Prostate gland (tissue), 2 donors: ENCODE measurements around the gene CYP3A4. TPM values are rescaled to one million over a fixed set of nuclear protein-coding genes. Genes with fewer than 3 reads are reported as not detected.

ENCODE experiments used
- DNase-seq: peaks from one replicate; pipeline ENCODE4 v3.0.0-alpha.2; 2019; ENCODE audit warnings: low spot score
- H3K27ac ChIP-seq, 2 donors: fragments of 200-600 bp; sonication (generic); 2 replicates each; pipeline ENCODE4 v1.5.1; 2017 to 2019
- H3K27me3 ChIP-seq: fragments of 200-600 bp; sonication (generic); replicated peaks from 2 replicates; pipeline ENCODE4 v1.5.1; 2019; ENCODE audit not compliant: insufficient read depth
- H3K36me3 ChIP-seq, 2 donors: fragments of 200-600 bp; sonication (generic); 1 replicate in 1 of 2; 2 replicates in 1 of 2; pipeline versions ENCODE4 v1.5.1 to v1.8.1; 2017 to 2019
- H3K4me1 ChIP-seq: fragments of 200-600 bp; sonication (generic); replicated peaks from 2 replicates; pipeline ENCODE4 v1.5.1; 2019
- H3K4me3 ChIP-seq, 2 donors: fragments of 200-600 bp; sonication (generic); 2 replicates each; pipeline ENCODE4 v1.5.1; 2017 to 2019
- H3K9me3 ChIP-seq: fragments of 200-600 bp; sonication (generic); 2 replicates; pipeline ENCODE4 v1.5.1; 2017
- POLR2A ChIP-seq: fragments of 450-650 bp; IDR thresholded peaks from one replicate; pipeline ENCODE4 v1.6.1; 2016; ENCODE audit warnings: antibody characterized with exemption, mild to moderate bottlenecking
- POLR2AphosphoS5 ChIP-seq: sonication (generic); formaldehyde crosslinking; IDR thresholded peaks from one replicate; pipeline ENCODE4 v1.6.1; 2017; ENCODE audit warnings: antibody characterized with exemption
- WGBS: methylation state at CpG from one replicate; pipeline ENCODE4 v1.1.5; 2018; 5-methylcytosine and 5-hydroxymethylcytosine counted together
- intact Hi-C: fragments of 100-400 bp; cut with DNase I; formaldehyde crosslinking; loops from one replicate; pipeline ENCODE4 v1.14.2; 2022
- total RNA-seq, 2 donors: library from RNA; depleted of rRNA; stranded (reverse); fragments of >200 nt; gene quantifications; one replicate each; pipeline ENCODE4 v1.1.0, GENCODE V29; 2016
- TF ChIP-seq, protein P1 (sequence below), 4 experiments: fragments of 200-600 bp in 2 of 4; fragments of 450-650 bp in 2 of 4; sonication (generic) in 2 of 4; IDR thresholded peaks; 1 replicate in 3 of 4; 2 replicates in 1 of 4; pipeline ENCODE4 v1.5.1; 2016 to 2019; ENCODE audit warnings: antibody characterized with exemption in 4 of 4, mild to moderate bottlenecking in 2 of 4, moderate library complexity in 2 of 4

CYP3A4 gene
- total RNA-seq, 2 donors from 2014 or later, result not detected

DNA sequence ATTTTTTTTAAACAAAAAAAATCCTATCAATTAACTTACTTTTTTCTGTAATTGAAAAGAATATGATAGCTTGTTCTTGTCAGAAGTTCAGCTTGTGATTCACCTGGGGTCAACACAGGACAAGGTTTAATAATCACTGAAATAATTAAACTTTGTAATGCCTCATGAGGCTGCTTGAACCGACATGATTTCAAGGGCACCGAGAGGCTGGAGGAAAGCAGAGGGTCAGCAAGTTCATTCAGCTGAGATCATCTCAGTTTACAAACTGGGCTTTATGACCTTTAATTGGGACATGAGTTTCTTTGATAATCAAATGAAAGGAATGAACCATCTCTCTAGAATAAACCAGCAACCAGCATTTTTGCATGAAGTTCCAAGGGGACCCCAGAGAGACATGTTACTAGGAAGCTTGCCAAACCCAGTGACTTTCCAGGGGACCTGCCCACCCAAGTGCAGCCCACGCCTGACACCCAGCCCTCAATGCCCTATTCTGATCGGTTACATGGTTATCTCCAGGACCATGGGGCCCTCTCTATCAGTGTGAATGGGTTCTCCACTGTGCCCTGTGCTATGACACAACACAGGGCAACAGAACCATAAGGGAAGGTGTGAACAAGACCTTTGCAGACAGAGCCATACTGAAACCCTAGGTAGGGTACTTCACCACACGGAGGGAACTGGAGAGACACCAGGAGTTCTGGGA, 7.8 kb upstream of the CYP3A4 start:
- Histone ChIP-seq H3K36me3 (no peaks in the 10 kb centered on the region), H3K27me3 (no peaks in the 10 kb centered on the region), H3K27ac (no peak overlapping the region), H3K9me3 (no peaks in the 10 kb centered on the region), H3K4me1 (no peaks in the 10 kb centered on the region), H3K4me3 (no peak overlapping the region)
- 64% methylated on average over 5 of the region's 5 CpGs for WGBS
- intact Hi-C loops, result no loop called here
- TF ChIP-seq POLR2A, result no peak
- TF ChIP-seq POLR2AphosphoS5, result no peak
- TF ChIP-seq, protein P1, sequence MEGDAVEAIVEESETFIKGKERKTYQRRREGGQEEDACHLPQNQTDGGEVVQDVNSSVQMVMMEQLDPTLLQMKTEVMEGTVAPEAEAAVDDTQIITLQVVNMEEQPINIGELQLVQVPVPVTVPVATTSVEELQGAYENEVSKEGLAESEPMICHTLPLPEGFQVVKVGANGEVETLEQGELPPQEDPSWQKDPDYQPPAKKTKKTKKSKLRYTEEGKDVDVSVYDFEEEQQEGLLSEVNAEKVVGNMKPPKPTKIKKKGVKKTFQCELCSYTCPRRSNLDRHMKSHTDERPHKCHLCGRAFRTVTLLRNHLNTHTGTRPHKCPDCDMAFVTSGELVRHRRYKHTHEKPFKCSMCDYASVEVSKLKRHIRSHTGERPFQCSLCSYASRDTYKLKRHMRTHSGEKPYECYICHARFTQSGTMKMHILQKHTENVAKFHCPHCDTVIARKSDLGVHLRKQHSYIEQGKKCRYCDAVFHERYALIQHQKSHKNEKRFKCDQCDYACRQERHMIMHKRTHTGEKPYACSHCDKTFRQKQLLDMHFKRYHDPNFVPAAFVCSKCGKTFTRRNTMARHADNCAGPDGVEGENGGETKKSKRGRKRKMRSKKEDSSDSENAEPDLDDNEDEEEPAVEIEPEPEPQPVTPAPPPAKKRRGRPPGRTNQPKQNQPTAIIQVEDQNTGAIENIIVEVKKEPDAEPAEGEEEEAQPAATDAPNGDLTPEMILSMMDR (IDR thresholded peaks at IDR 0.05), result no peak
- no peak for DNase-seq

DNA sequence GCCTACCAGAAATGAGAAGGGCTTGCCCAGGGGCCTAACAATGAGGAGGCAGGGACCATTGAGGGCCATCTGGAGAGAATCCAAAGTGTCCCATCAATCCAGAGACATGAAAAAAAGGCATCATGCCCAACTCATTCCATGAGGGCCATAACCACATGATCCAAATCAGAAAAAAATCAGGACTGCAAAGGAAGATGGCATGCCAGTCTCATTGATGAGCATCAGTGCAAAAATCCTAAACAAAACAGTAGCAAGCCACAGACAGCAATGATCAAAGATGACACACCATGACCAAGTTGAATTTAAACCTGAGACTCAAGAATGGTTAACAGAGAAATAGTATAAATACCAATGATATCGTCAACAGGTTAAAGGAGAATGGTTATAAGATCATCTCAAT, 7.0 kb upstream of the CYP3A4 start:
- TF ChIP-seq POLR2A (no peak), POLR2AphosphoS5 (no peak)
- TF ChIP-seq, protein P1 (IDR thresholded peaks at IDR 0.05), result no peak
- no peak overlapping the region for H3K27ac ChIP-seq
- no peak for DNase-seq
- intact Hi-C loops, result no loop called here
- no peaks in the 10 kb centered on the region for H3K27me3 ChIP-seq
- 95% methylated on average over 1 of the region's 1 CpG for WGBS
- H3K36me3 ChIP-seq, result no peaks in the 10 kb centered on the region
- H3K4me3 ChIP-seq, result no peak overlapping the region
- no peaks in the 10 kb centered on the region for H3K4me1 ChIP-seq
- no peaks in the 10 kb centered on the region for H3K9me3 ChIP-seq

DNA sequence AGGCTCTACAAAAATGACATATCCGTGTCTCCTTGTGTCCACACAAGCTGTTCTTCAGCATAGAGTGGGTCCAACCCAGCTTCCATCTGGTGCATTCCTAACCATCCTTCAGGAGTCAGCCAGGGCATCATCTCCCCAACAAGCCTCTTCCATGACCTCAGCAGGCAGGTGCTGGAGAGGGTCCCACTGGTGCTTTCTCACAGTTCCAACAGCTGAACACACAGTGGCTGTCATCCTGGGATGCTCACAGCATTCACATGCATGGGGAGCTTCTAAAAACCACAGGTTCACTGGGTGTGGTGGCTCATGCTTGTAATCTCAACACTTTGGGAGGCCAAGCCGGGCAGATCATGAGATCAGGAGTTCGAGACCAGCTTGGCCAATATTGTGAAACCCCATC, 6.4 kb upstream of the CYP3A4 start:
- TF ChIP-seq, protein P1 (IDR thresholded peaks at IDR 0.05), result no peak
- TF ChIP-seq POLR2A (no peak), POLR2AphosphoS5 (no peak)

DNA sequence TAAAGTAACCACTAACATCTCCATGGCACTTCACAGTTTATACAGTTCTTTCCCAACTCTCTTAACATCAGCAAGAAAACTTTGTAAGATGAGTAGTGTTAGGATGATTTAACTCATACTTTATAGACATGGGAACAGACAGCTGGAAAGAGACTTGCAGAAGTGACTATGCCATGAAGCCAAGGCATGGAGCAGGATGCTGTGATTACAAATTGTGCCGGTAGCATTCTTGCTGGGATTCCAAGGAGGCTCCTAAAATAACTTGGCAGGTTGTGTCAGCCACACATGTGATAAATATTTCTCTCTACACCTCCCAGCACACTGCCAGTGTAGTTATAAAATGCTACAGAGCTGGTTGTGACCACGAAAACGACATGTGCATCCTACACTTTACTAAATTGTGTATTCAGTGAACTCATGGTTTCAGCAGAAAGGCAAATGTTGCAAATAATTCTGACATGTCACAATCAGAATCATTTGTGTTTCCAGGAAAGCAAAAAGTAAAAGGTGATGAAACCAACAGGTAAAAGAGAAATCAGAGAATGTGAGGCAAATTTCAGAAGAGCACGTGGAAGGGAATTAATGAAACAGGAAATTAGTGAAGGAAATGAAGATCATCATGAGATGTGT, 5.6 kb upstream of the CYP3A4 start:
- H3K27ac ChIP-seq, result no peak overlapping the region
- intact Hi-C loops, result no loop called here
- no peak for DNase-seq
- no peaks in the 10 kb centered on the region for H3K4me1 ChIP-seq
- H3K4me3 ChIP-seq, result no peak overlapping the region
- TF ChIP-seq POLR2AphosphoS5, result no peak
- TF ChIP-seq, protein P1 (IDR thresholded peaks at IDR 0.05), result no peak
- TF ChIP-seq POLR2A, result no peak
- H3K27me3 ChIP-seq, result no peaks in the 10 kb centered on the region
- H3K36me3 ChIP-seq, result no peaks in the 10 kb centered on the region
- no peaks in the 10 kb centered on the region for H3K9me3 ChIP-seq
- 46% methylated on average over 4 of the region's 4 CpGs for WGBS

More for the DNA sequence above, 6.4 kb upstream of the CYP3A4 start:
- DNase-seq, result no peak
- H3K27ac ChIP-seq, result no peak overlapping the region
- intact Hi-C loops, result no loop called here
- 95% methylated on average over 3 of the region's 3 CpGs for WGBS
- no peaks in the 10 kb centered on the region for H3K36me3 ChIP-seq
- H3K4me1 ChIP-seq, result no peaks in the 10 kb centered on the region
- H3K27me3 ChIP-seq, result no peaks in the 10 kb centered on the region
- no peaks in the 10 kb centered on the region for H3K9me3 ChIP-seq
- no peak overlapping the region for H3K4me3 ChIP-seq

GRCh38 chr7:99788554-99788953, 4.6 kb upstream of the CYP3A4 start:
- Histone ChIP-seq H3K4me3 (no peak overlapping the region), H3K36me3 (no peaks in the 10 kb centered on the region), H3K27ac (no peak overlapping the region), H3K27me3 (no peaks in the 10 kb centered on the region), H3K9me3 (no peaks in the 10 kb centered on the region), H3K4me1 (no peaks in the 10 kb centered on the region)
- TF ChIP-seq, protein P1 (IDR thresholded peaks at IDR 0.05), result no peak
- TF ChIP-seq POLR2AphosphoS5, result no peak
- no peak for TF ChIP-seq POLR2A
- intact Hi-C loops, result no loop called here
- no peak for DNase-seq
- 87% methylated on average over 2 of the region's 2 CpGs for WGBS
